Stimulated activated CD8-positive, alpha-beta memory T cell treated with anti-CD3 and anti-CD28 coated beads, Interleukin-2, amount 100 ng/mL, for 1 hour (primary cell): ENCODE measurements around the gene FGF5.
"Not testable (repeated sequence)": the region's sequence is repeated elsewhere in the genome, so short reads cannot be mapped to it uniquely, and the experiment has no call there.

Experiments used
- DNase-seq, 2 donors: peaks; one replicate each; pipeline ENCODE4 v3.0.0-alpha.2; 2020; ENCODE audit warnings: low read depth in 2 of 2

The FGF5 gene, protein sequence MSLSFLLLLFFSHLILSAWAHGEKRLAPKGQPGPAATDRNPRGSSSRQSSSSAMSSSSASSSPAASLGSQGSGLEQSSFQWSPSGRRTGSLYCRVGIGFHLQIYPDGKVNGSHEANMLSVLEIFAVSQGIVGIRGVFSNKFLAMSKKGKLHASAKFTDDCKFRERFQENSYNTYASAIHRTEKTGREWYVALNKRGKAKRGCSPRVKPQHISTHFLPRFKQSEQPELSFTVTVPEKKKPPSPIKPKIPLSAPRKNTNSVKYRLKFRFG

DNA sequence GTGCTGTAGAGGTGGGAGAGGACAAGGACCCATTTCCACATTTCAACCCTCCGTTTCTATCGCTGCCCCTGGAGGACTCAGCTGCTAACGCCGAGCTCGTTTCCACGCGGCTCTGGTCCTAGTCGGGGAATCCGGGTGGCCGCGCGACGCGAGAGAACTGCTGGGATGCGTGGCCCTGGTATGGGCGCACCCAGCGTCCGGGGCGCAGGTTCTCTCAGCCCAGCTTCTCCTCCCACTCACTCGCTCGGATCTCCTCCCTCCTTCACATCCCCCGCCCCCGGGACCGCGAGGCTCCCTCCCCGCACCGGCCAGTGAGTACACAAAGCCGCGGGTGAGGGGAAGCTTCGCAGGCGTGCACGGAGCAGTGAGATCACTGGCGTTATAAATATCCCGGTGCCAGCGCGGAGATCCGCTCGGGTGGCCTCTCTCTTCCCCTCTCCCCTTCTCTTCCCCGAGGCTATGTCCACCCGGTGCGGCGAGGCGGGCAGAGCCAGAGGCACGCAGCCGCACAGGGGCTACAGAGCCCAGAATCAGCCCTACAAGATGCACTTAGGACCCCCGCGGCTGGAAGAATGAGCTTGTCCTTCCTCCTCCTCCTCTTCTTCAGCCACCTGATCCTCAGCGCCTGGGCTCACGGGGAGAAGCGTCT, at the start of gene FGF5:
FGF5 (plus strand) TSS at position 412 of the 649 bp plus-strand sequence; CDS start at position 573, 161 bp downstream.
- DNase-seq = no peak

DNA sequence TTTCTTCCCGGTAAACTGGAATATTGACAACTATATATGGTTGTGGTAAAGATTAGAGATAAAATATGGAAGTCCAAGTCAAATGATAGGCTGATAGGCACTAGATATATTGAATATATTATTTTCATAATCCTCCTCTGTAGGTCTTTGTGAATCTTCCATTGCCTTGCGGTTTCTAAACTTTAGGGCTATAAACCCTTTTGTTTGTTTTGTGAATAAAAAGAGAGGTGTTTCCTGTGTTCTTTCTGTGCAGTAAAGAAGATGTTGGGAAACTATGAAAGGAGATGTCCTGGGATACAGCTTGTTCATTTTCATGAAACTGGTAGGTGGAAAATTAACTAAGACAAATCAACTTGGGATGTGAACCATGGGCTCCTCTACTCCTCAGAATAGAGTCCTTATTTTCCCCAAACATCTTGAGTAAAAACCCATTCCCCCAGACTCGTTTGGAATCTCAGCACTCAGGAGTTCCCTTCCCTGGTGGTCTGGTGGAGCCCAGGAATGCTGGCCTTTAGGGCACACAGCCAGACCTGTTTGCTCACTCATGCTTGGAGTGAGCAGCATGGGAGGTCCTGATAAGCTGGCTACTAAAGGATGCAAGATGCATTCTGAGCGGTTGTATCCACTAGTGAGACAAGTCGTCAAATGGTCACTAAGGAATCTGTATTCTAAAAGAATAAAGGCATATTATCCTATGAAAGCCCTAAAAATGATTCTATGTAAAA, 47.0 kb upstream of the FGF5 start:
- DNase-seq = no peak

DNA sequence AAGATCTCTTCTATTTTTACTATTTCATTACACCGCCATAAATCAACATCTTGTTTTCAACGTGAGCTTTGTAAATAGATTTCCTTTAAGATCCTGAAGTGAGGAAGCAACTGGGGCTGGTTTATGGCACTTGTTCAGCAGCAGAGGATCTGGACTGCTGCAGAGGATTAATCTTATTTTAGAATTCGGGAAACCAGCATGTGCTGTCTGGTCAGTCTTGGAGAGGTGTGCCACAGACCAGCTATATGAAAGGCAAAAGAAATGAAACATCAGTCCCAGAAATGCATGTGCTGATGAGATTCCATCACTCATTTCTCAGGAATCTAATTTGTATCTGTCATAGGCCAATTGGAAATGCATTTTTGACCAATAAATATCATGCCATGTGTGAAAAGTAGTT, 45.8 kb upstream of the FGF5 start:
- DNase-seq = no peak

DNA sequence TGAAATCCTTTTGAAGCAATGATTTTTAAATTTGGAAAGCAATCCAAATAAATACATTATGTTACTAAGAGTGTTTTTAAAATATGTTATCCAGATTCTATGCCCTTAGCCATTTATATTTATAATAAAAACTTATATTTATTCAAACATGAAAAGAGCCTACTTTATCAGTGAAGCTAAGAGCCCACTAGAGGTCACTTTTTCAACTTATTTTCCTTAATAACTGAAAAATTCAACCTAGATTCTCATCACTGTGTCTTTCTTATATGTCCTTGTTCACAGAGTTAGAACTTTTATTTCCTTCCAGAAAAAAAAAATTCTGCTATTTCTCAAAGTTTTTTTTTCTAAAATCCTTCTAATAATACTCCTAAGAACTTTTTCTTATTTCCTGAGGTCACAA, 45.3 kb upstream of the FGF5 start:
- no peak for DNase-seq

DNA sequence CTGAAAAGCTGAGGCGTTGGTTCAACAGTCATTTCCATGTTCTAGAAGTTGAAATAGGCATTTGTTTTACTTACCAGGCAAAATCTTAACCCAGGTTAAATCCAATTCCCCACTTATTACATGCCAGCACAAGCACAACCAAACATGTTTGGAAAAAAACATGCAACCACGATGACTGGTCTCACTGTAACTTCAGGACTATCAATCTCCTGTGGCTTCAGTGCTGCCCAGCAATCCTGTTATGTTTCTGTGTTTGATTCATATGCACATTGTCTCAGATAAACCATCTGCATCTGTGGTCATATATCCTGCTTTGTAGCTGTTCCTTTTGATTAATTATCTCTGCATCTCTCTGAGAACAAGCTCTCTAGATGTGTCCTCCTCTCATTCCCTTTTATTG, 40.9 kb upstream of the FGF5 start:
- no peak for DNase-seq

DNA sequence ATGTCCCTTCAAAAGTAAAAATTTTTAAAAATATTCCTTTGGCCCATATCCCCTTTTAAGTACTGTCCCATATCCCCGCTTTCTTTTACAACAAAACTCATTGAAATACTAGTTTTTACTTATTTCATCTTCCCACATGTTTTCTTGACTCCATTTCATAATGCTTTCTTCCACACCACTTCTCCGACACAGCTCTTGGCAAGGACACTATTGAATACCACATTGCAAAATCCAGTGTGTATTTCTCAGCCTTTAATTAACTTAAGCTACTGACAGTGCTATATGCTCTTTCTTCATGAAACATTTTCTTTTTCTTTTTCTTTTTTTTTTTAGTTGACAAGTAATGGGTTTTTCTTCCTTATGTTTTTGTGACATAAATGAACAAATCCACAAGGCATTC, 40.4 kb upstream of the FGF5 start:
- no peak for DNase-seq

DNA sequence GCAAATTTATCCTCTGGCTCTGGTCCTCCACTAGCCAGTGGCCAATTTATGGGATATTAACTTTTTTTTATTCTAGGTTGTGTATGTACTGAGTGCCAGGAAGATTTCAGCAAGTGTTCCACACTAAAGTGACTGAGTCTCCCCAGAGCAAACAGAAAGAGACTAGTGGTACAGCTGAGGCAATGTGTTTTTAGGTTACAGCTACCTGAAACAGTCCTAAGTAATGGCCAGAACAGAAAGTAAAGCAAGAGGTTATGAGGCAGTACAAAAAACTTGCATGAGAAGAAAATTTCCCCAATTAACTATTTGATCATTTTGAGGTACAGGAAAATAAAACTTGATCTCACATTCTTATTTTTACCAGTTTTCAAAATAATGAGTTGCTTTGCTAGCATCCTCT, 38.0 kb upstream of the FGF5 start:
- DNase-seq = no peak

DNA sequence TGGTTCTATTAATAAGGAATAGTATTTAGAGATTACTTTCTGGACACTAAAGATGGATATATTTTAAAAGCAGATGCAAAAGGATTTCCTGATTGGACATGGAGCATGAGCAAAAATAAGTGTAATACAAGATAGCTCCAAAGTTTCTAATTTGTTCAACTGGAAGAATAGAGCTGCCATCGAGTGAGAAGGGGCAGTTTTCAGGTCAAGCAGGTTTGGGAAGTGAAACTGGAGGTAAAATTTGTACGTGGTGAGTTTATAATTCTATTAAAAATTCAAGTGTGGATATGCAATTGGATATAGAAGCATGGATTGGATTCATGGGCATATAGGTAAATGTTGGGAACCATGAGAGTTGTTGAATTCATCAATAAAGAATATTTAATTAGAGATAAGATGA, 37.3 kb upstream of the FGF5 start:
- DNase-seq = no peak

DNA sequence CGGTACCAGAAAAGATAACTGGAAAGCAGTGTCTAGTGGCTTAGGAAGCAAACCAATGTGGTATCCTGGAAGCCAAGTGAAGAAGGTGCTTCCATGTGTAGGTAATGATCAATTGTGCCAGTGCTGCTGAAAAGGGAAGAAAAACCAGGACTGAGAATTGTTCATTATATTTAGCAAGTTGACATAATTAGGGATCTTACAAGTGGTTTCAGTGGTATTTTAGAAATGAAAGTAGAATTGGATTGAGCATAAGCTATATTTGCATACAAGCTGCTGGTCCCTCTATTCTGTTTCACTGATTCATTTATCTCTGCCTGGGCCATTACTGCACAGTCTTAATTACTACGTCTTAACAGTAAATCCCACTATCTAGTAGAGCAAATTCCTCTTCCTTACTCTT, 36.9 kb upstream of the FGF5 start:
- DNase-seq = no peak

DNA sequence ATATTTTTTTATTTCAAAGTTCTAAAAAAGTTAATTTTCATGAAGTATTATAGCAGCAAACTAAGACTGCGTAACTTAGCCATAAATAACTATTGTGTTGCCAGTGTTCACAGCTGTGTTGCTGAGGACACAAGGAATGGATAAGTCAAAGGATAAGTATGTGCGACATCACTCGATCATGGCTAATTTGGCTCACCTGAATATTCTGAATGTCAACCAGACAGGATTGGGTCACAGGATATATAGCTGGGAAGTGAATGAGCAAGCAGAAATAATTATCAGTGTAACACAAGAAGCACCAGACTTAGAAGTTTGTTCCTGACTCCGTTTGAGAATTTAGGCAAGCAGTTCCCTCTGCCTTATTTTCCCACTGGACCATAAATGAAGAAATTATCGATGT, 35.3 kb upstream of the FGF5 start:
- DNase-seq = no peak

DNA sequence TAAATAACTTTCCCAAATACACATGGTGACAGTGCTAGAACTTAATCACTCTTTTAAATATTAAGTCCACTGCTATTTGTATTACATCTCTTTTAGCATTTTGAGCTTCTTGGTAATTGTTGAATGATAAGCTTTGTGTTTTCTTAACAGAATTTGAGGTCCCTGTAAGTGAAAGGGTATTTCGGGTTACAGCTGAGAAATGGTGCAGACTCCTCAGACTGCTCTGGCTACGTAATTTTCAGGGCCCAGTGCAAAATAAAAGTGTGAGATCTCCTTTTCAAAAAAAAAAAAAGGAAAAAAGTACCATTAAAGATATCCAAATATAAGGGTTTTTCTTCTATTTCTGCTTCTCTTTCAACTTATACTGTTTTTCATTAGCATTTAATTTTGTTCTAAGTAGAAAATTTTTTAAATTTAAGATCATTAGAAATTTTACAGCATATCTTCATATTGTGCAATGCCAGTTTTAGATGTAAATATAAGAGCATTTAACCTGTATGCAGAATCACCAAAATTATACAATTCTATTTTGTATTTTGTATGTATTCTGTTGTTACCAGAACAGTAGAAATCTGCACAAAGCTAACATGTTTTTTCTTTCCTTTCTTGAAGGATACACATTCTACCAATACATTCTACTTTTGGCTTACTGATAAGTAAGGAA, 33.6 kb upstream of the FGF5 start:
- DNase-seq = no peak

DNA sequence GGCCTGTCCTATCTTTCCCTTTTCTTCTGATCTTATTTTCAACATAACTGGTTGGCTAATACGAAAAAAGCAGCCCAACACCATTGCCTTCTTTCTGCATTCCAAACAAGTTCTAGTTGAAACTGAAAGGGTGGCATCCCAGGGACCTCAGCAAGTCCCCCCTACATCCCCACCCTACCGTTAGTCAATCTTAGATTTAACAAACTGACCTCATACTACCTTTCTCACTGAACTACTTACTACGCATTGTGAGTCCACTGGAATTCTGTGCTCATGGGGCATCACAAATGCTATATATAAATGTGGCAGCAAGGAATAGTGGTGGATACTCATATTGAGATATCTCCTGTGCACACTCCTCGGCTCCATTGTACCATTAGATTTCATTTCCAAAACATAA, 33.1 kb upstream of the FGF5 start:
- no peak for DNase-seq

DNA sequence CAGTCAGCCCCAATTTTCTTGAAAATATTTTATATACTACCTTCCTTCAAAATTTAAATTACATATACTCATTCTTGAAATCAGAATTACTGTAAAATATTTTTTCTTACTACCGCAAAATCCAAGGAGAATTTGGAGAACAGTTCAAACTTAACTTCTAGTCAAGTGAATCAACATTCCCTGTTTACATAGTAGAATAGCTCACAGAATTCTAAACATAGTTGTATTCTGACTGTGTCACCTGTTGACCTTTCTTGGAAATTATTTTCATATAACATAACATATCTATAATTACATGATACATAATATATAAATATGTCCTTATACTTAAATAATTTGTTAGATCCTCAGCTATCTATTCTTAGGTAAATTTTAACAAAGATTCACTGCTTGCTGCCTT, 31.0 kb upstream of the FGF5 start:
- no peak for DNase-seq

DNA sequence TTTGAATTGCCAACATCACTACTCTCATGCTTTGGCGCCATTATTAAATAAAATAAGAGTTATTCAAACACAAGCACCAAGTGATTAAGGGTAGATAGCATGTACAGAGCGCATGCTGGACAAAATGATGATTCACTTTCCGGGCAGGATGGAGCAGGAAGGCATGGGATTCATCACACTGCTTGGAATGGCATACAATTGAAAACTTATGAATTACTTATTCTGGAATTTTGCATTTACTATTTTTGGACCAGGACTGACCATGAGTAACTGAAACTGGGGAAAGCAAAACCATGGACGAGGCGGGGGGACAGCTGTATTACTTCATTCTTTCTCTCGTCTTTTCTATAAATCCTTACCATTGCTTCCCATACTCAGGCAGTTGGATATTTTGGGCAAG, 28.5 kb upstream of the FGF5 start:
- DNase-seq = no peak

DNA sequence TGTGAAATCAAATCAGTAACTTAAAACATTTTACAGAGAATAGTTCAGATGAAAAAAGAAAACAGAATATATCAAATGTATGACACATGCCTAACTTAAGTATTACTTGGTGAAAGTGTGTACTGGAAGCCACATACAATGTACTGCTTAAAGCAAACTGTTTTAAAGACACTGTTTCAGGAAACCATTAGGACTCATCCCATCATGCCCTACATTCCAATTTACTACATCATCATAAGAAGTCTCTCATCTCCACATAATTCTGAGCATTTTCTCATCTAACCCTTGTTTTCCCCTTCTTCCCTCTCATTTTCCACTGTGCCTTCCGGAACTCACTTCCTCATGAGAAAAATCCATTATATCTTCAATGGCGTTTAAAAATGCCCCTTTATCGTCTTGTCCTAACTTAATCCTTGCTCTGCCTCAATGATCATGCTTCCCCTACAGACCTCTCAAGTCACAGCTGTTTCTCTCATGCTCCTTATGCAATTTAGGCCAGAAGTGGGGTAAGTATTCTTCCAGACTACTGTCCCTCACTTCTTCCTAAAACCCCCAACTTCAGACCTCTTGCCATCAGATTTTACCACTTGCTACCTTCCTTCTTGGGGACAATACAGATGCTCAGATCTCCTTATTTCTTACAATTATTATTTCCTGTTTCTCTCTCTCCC, 26.8 kb upstream of the FGF5 start:
- no peak for DNase-seq

DNA sequence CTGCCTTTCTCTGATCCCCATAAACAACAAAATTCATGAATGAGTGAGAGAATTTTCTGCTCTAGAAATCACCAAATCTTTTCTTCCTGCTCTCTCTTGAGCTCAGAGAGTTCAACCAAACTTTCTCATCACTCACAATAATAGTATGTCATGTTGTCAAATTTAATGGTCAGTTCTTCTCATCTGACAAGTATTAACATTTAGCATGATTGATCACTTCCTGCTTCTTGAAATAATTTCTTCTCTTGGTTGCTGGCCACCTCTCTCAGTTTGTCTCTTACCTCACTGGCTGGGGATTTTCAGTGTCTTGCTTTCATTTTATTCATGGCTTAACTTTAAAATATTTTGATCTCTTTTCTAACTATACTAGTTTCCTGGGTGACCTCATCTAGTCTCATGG, 25.5 kb upstream of the FGF5 start:
- DNase-seq = no peak

DNA sequence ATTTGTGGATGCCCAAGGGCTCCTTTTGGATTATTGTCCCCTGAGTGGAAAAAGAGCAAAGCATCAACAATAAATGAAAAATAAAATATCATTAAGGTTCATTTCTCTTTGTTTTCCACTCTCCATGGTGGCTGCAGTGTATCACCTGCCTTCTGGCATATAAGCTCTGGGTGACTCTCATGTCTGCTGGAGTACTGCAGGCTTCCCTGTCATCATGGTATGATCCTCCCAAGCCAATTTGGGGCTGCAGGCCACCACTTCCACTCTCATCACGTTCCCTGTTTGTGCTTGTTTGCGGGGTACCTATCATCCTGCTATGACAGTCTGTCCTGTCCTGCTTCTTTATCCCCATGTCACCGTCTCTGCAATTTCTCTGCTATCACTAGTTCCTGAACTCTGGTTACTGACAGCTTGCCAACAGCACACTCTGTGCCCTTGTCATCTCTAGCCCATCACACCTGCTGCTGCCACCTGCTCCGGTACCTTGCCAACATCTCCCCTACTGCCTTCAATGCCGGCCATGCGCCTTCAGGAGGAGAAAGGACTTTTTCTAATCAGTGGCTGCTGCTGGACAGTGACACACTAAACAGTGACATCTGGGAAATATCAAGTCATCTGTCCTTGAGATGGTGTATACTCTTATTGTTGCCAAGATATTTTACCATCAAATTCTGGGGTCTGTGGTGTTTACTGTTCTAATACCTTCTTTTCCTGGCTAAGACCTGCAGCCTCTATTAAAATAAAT, 23.0 kb upstream of the FGF5 start:
- DNase-seq = no peak

DNA sequence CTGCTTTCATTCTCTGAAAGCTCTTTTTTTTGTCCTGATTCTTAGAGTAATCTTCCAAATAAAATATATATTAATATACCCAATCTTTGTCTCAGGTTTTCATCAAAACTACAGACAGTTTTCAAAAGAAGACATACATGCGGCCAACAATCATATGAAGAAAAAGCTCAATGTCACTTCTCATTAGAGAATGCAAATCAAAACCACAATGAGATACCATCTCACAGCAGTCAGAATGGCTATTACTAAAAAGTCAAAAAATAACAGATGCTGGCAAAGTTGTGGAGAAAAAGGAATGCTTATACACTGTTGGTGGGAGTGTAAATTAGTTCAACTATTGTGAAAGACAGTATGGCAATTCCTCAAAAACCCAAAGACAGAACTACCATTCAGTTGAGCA, 19.0 kb upstream of the FGF5 start:
- not testable (repeated sequence) for DNase-seq

DNA sequence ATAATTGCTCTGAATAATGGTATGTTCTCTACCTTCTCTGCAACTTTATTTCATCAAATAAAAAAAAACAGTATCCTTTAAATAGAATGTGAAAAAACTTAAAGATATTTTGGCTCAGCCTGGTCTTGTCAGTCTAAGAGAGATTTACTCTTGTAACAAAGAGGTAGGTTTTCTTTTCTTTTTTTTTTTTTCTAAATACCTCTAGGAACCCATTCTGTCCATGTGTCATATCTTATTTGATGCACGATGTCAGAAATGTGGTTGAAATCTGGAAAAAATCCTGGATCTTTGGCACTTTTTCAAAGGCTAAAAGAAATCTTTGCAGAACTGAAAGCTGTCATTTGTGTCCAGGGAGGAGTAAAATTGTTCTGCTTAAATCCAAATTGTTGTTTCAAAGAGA, 17.3 kb upstream of the FGF5 start:
- DNase-seq = no peak

DNA sequence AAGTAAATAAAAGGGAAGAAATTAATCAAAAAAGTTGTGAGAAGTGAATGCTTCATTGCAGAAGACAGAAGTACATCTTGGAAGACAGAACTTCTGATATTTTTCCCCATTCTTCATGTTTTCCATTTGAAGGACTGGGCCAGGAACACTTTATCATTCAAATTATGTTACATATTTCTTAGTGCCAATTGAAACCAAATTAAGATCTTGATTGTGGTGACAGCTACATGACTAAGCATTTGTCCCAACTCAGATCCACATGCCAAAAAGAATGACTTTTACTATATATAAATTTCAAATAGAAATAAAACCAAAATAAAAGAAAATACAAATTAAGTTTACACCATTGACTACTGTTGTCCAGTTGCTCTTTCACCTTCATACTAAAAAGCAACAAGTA, 14.0 kb upstream of the FGF5 start:
- DNase-seq = no peak

DNA sequence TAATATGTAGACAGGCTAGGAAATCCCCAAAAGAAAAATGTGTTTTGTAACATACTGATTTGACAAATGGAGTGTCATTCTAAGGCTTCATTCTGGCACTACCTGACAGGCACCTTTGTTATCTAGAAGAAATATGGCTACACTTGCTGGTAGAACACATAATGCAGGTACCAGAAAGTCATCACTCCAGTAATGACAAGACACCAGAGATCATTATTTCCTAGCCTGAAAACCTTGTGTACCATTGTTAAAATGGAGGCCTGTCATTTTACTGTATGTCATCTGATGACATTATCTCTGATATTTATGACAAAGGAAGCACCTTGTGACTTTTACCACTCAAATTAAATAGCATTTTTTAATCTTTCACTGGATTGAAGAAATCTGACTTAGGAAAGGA, 13.5 kb upstream of the FGF5 start:
- no peak for DNase-seq
